ENCODE measurements around the gene RRAD.

Gene RRAD

GRCh38 chr16:66944054-66944441 lies 18.7 kb upstream of the RRAD start:
- Histone ChIP-seq H3K27ac (replicated peaks) (no peak overlapping the region), H3K4me3 (replicated peaks; ENCODE audit: insufficient read depth, low read length) (no peak overlapping the region), H3K27me3 (ENCODE audit: insufficient read depth, poor library complexity, severe bottlenecking) (peaks cover 11% of the 10 kb centered on the region)
- TF ChIP-seq POLR2AphosphoS5 (IDR thresholded peaks at IDR 0.05; ENCODE audit: low read depth), result no peak
- no peak for TF ChIP-seq GABPA (IDR thresholded peaks at IDR 0.05; ENCODE audit: low read depth)
- TF ChIP-seq, protein P1, sequence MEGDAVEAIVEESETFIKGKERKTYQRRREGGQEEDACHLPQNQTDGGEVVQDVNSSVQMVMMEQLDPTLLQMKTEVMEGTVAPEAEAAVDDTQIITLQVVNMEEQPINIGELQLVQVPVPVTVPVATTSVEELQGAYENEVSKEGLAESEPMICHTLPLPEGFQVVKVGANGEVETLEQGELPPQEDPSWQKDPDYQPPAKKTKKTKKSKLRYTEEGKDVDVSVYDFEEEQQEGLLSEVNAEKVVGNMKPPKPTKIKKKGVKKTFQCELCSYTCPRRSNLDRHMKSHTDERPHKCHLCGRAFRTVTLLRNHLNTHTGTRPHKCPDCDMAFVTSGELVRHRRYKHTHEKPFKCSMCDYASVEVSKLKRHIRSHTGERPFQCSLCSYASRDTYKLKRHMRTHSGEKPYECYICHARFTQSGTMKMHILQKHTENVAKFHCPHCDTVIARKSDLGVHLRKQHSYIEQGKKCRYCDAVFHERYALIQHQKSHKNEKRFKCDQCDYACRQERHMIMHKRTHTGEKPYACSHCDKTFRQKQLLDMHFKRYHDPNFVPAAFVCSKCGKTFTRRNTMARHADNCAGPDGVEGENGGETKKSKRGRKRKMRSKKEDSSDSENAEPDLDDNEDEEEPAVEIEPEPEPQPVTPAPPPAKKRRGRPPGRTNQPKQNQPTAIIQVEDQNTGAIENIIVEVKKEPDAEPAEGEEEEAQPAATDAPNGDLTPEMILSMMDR (IDR thresholded peaks at IDR 0.05; ENCODE audit: insufficient read depth, low read length), result no peak
- TF ChIP-seq, protein P2, sequence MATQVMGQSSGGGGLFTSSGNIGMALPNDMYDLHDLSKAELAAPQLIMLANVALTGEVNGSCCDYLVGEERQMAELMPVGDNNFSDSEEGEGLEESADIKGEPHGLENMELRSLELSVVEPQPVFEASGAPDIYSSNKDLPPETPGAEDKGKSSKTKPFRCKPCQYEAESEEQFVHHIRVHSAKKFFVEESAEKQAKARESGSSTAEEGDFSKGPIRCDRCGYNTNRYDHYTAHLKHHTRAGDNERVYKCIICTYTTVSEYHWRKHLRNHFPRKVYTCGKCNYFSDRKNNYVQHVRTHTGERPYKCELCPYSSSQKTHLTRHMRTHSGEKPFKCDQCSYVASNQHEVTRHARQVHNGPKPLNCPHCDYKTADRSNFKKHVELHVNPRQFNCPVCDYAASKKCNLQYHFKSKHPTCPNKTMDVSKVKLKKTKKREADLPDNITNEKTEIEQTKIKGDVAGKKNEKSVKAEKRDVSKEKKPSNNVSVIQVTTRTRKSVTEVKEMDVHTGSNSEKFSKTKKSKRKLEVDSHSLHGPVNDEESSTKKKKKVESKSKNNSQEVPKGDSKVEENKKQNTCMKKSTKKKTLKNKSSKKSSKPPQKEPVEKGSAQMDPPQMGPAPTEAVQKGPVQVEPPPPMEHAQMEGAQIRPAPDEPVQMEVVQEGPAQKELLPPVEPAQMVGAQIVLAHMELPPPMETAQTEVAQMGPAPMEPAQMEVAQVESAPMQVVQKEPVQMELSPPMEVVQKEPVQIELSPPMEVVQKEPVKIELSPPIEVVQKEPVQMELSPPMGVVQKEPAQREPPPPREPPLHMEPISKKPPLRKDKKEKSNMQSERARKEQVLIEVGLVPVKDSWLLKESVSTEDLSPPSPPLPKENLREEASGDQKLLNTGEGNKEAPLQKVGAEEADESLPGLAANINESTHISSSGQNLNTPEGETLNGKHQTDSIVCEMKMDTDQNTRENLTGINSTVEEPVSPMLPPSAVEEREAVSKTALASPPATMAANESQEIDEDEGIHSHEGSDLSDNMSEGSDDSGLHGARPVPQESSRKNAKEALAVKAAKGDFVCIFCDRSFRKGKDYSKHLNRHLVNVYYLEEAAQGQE (IDR thresholded peaks at IDR 0.05; ENCODE audit: insufficient replicate concordance, low read depth), result no peak
- no peak for TF ChIP-seq SPI1 (IDR thresholded peaks at IDR 0.05; ENCODE audit: borderline replicate concordance, low read depth)
- no peak for DNase-seq (ENCODE audit: low read depth in 1 of 2, low spot score in 1 of 2)

DNA sequence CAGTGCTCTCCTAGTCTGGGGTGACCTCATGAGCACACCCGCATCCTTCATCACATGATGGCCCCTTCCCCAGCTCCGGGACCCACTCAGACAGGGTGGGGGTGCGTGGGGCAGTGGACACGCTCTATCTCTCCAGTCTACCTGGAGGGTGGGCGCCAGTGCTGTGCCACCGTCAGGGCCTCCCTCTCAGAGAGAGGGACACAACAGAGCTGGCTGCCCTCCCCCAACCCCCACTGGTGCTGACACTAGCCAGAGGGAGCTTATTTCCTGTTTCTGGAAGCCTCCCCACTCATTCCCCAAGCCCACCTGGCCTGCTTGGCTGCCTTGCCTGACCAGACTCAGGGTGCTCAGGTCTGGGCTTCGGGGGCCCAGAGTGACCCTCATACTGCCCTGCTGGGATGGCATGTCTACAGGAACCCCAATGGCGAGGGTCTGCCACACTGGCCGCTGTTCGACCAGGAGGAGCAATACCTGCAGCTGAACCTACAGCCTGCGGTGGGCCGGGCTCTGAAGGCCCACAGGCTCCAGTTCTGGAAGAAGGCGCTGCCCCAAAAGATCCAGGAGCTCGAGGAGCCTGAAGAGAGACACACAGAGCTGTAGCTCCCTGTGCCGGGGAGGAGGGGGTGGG lies 18.2 kb upstream of the RRAD start:
- Histone ChIP-seq H3K27me3 (ENCODE audit: insufficient read depth, poor library complexity, severe bottlenecking) (peaks cover 7% of the 10 kb centered on the region), H3K4me3 (replicated peaks; ENCODE audit: insufficient read depth, low read length) (no peak overlapping the region), H3K27ac (replicated peaks) (no peak overlapping the region)
- no peak for TF ChIP-seq SPI1 (IDR thresholded peaks at IDR 0.05; ENCODE audit: borderline replicate concordance, low read depth)
- DNase-seq (ENCODE audit: low read depth in 1 of 2, low spot score in 1 of 2), result no peak

- Histone ChIP-seq H3K27ac (replicated peaks) (no peak overlapping the region), H3K27me3 (ENCODE audit: insufficient read depth, poor library complexity, severe bottlenecking) (peaks cover 1% of the 10 kb centered on the region), H3K4me3 (replicated peaks; ENCODE audit: insufficient read depth, low read length) (no peak overlapping the region)
- DNase-seq (ENCODE audit: low read depth in 1 of 2, low spot score in 1 of 2), result no peak
- TF ChIP-seq SPI1 (IDR thresholded peaks at IDR 0.05; ENCODE audit: borderline replicate concordance, low read depth) (no peak), POLR2AphosphoS5 (IDR thresholded peaks at IDR 0.05; ENCODE audit: low read depth) (no peak), GABPA (IDR thresholded peaks at IDR 0.05; ENCODE audit: low read depth) (no peak)
- TF ChIP-seq, protein P1 (IDR thresholded peaks at IDR 0.05; ENCODE audit: insufficient read depth, low read length), result no peak
- TF ChIP-seq, protein P2 (IDR thresholded peaks at IDR 0.05; ENCODE audit: insufficient replicate concordance, low read depth), result no peak
Measured at GRCh38 chr16:66942981-66943380, 17.6 kb upstream of the RRAD start.

GRCh38 chr16:66940236-66940635 lies 14.9 kb upstream of the RRAD start:
- DNase-seq (ENCODE audit: low read depth in 1 of 2, low spot score in 1 of 2), result no peak

More at GRCh38 chr16:66940236-66940635, 14.9 kb upstream of the RRAD start:
- Histone ChIP-seq H3K27ac (replicated peaks) (no peak overlapping the region), H3K4me3 (replicated peaks; ENCODE audit: insufficient read depth, low read length) (no peak overlapping the region), H3K27me3 (ENCODE audit: insufficient read depth, poor library complexity, severe bottlenecking) (no peaks in the 10 kb centered on the region)
- TF ChIP-seq POLR2AphosphoS5 (IDR thresholded peaks at IDR 0.05; ENCODE audit: low read depth), result no peak
- TF ChIP-seq GABPA (IDR thresholded peaks at IDR 0.05; ENCODE audit: low read depth), result no peak
- TF ChIP-seq, protein P2 (IDR thresholded peaks at IDR 0.05; ENCODE audit: insufficient replicate concordance, low read depth), result no peak
- TF ChIP-seq, protein P1 (IDR thresholded peaks at IDR 0.05; ENCODE audit: insufficient read depth, low read length), result no peak
- no peak for TF ChIP-seq SPI1 (IDR thresholded peaks at IDR 0.05; ENCODE audit: borderline replicate concordance, low read depth)

Data from HL-60 (cell line).